ENCODE results near the gene SMIM8. TPM values are rescaled to one million over a fixed set of nuclear protein-coding genes. Genes with fewer than 3 reads are reported as not detected.

SMIM8 gene, protein sequence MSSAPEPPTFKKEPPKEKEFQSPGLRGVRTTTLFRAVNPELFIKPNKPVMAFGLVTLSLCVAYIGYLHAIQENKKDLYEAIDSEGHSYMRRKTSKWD
- total RNA-seq (2012; rRNA removed) (3.6 and 5.3 TPM in 2 replicates), polyA plus RNA-seq (2012; rRNA removed) (2.0 and 2.7 TPM in 2 replicates), Bru-seq, nascent RNA (percentile 61 among the genes with signal in this experiment), BruChase-seq, experiment 1, labeled RNA remaining after a 6-hour chase (percentile 62 among the genes with signal in this experiment), BruChase-seq, experiment 2, labeled RNA remaining after a 2-hour chase (percentile 78 among the genes with signal in this experiment)
- polyA plus RNA-seq (2012; cell fraction: cytosol; rRNA removed) = 0.29 and 0.94 TPM in 2 replicates
- polyA plus RNA-seq (2012; cell fraction: nucleus; rRNA removed; ENCODE audit: low replicate concordance) = 1.2 and 4.6 TPM in 2 replicates
- long read RNA-seq, partial matches to known transcripts = 0 of 3 reads
- long read RNA-seq, other reads (novel, unspliced or antisense) = 1 of 3 reads

DNA sequence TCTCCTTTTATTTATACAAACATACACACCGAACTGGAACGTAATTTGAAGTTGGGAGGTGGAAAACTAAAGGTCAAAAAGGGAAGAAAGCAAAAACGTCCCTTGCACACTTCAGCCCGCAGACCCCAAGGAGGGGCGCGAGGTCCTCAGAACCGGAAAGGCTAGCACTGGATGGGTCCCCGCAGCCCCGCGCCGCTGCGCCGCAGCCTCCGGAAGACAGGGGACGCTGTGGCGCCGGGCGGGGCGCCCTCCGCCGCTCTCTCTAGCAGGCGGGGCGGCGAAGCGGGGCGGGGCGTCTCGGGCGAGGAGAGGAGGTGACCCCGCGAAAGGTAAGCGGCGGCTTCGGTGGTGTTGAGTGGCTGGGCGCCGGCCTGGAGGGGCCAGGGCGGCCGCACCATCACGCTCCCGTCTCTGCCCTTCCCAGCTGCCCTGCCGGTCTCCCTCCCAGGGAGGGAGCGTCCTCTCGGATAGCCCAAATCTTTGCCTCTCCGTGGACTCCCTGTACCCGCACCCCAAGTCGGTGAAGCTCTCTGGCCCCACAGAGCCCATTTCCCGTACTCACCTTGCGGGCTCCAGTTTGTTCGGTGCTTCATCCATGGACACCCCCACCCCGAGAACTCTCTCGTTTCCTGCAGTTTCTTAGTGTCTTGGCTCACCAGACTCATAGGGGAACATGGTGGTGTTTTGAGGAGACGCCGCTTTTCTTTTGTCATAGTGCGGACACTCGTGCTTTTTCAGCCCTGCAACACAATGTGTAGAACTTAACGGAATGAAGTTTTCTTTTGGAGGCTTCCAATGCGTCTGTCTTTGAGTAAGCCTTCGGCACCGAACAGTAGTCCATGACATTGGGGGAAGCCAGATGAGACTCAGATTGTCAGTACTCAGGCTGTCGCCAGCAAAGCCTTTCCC lies at the start of gene SMIM8:
SMIM8 (plus strand) TSS at position 285 of the 909 bp plus-strand sequence. CDS start 14,444 bp downstream, outside the sequence.
- peak within 1 kb of the TSS; percentile 54; the same call in 1 of the 2 replicates for H4K91ac ChIP-seq (ENCODE audit: insufficient read depth, low read depth, low read length)
- H3K23ac ChIP-seq (ENCODE audit: low read depth, low read length) = peak within 1 kb of the TSS; percentile 60; the same call in 1 of the 2 replicates
- peak within 1 kb of the TSS; percentile 91 for H3K4me3 ChIP-seq (ENCODE audit: insufficient read depth, low read depth, low read length)
- no peak within 1 kb of the TSS for H2BK20ac ChIP-seq (ENCODE audit: low read depth, low read length)
- no peaks in the 10 kb centered on the region for H3K27me3 ChIP-seq (ENCODE audit: control insufficient read depth, insufficient read depth, low read length)
- CTCF ChIA-PET = interaction anchor here (0.6 to 0.7 kb wide), 5 partner anchors 13 to 1154 kb away, joined by 3 to 4 read pairs (median 3); no protein-coding TSS in a partner anchor
- in situ Hi-C loops (cut with MboI; ENCODE audit: low sequenced_read_pairs) (no loop called here), intact Hi-C loops (cut with micrococcal nuclease) (loop anchor here (5.0 kb wide), 1 partner anchor 185 kb away; no protein-coding TSS in a partner anchor), dilution Hi-C loops (cut with HindIII; ENCODE audit: low sequenced_read_pairs, unreplicated experiment) (no loop called here)
- peak within 1 kb of the TSS; percentile 68 for H3K9ac ChIP-seq (ENCODE audit: low read depth, low read length)
- H2AFZ ChIP-seq (replicated peaks; ENCODE audit: low read length, poor library complexity) = peak within 1 kb of the TSS; percentile 99
- peak within 1 kb of the TSS; percentile 72; the same call in 1 of the 2 replicates for H3K56ac ChIP-seq (ENCODE audit: extremely low read depth, insufficient read depth, low read length)
- peaks cover 7 to 12% of the 10 kb centered on the region in 2 experiments; a peak in 3 of 4 replicates for H3K79me1 ChIP-seq (ENCODE audit: low read depth in 1 of 2, low read length in 2 of 2)
- no peaks in the 10 kb centered on the region for H3K9me3 ChIP-seq (ENCODE audit: control insufficient read depth, insufficient read depth, low read length)
- 3% methylated on average over 7 of the region's 60 CpGs; no CpG with 5 or more reads in 1 of the 2 experiments for WGBS, 2 experiments (ENCODE audit: extremely low coverage in 2 of 2, insufficient read length in 1 of 2)
- no peak within 1 kb of the TSS for H2BK15ac ChIP-seq (ENCODE audit: low read depth, low read length)
- H2BK5ac ChIP-seq (ENCODE audit: low read depth, low read length, poor library complexity, severe bottlenecking) = peak within 1 kb of the TSS; percentile 10
- H4K8ac ChIP-seq (ENCODE audit: low read depth in 2 of 2, low read length in 2 of 2) = peak within 1 kb of the TSS; percentile 67 to 96
- BruUV-seq (replicated peaks) = no TSS peak
- no peak within 1 kb of the TSS for H2BK120ac ChIP-seq (ENCODE audit: low read depth, low read length)
- H2AK9ac ChIP-seq (replicated peaks; ENCODE audit: low read depth, low read length, poor library complexity) = peak within 1 kb of the TSS; percentile 56
- peak within 1 kb of the TSS; percentile 36 for H3K4ac ChIP-seq (ENCODE audit: low read depth, low read length)
- POLR2A ChIA-PET (ENCODE audit: unreplicated experiment) = no interaction called here
- H3K27ac ChIP-seq (ENCODE audit: insufficient read depth, low read length) = peak within 1 kb of the TSS; percentile 26; the same call in 1 of the 2 replicates
- peak within 1 kb of the TSS; percentile 92 for H3K4me2 ChIP-seq (ENCODE audit: low read depth, low read length)
- H4K20me1 ChIP-seq (ENCODE audit: insufficient read depth, low read length) = no peaks in the 10 kb centered on the region
- ATAC-seq (ENCODE audit: low read depth) = peak; percentile 100
- no peaks in the 10 kb centered on the region for H3K36me3 ChIP-seq (ENCODE audit: control insufficient read depth, insufficient read depth, low read length)
- H3K4me1 ChIP-seq (ENCODE audit: control insufficient read depth, insufficient read depth, low read length) = no peaks in the 10 kb centered on the region
- no peak within 1 kb of the TSS for H3K18ac ChIP-seq (ENCODE audit: low read depth, low read length)
- DNase-seq = peak; percentile 58
- peak within 1 kb of the TSS; percentile 62; the same call in 1 of the 2 replicates for H4K5ac ChIP-seq (ENCODE audit: low read depth, low read length)
- H3K9me1 ChIP-seq (ENCODE audit: insufficient read depth, low read length) = no peaks in the 10 kb centered on the region; the same call in 1 of the 2 replicates
- H2AK5ac ChIP-seq (ENCODE audit: low read depth, low read length) = no peak within 1 kb of the TSS
- H3K14ac ChIP-seq (replicated peaks; ENCODE audit: low read depth, low read length) = peak within 1 kb of the TSS; percentile 23
- TF ChIP-seq SMC3 (IDR thresholded peaks at IDR 0.05; ENCODE audit: low read depth, low read length) = peak; percentile 29
- no peak for TF ChIP-seq MAFK (IDR thresholded peaks at IDR 0.05; ENCODE audit: low read depth, low read length)
- TF ChIP-seq RFX5 (IDR thresholded peaks at IDR 0.05; ENCODE audit: low read depth, low read length) = no peak
- TF ChIP-seq RCOR1 (IDR thresholded peaks at IDR 0.05; ENCODE audit: insufficient replicate concordance, low read length) = no peak
- TF ChIP-seq NFE2L2 (IDR thresholded peaks at IDR 0.05; ENCODE audit: low read depth, low read length) = no peak
- TF ChIP-seq, protein P1, sequence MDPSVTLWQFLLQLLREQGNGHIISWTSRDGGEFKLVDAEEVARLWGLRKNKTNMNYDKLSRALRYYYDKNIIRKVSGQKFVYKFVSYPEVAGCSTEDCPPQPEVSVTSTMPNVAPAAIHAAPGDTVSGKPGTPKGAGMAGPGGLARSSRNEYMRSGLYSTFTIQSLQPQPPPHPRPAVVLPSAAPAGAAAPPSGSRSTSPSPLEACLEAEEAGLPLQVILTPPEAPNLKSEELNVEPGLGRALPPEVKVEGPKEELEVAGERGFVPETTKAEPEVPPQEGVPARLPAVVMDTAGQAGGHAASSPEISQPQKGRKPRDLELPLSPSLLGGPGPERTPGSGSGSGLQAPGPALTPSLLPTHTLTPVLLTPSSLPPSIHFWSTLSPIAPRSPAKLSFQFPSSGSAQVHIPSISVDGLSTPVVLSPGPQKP (IDR thresholded peaks at IDR 0.05; ENCODE audit: borderline replicate concordance, low read depth, low read length) = no peak
- peak; percentile 28; the same call in 1 of the 2 replicates for TF ChIP-seq RAD21 (IDR thresholded peaks at IDR 0.05; ENCODE audit: low read length)
- TF ChIP-seq, protein P2, sequence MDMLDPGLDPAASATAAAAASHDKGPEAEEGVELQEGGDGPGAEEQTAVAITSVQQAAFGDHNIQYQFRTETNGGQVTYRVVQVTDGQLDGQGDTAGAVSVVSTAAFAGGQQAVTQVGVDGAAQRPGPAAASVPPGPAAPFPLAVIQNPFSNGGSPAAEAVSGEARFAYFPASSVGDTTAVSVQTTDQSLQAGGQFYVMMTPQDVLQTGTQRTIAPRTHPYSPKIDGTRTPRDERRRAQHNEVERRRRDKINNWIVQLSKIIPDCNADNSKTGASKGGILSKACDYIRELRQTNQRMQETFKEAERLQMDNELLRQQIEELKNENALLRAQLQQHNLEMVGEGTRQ (IDR thresholded peaks at IDR 0.05; ENCODE audit: low read depth, low read length) = no peak
- TF ChIP-seq FOS (IDR thresholded peaks at IDR 0.05; ENCODE audit: low read depth, low read length) = no peak
- TF ChIP-seq, protein P3, sequence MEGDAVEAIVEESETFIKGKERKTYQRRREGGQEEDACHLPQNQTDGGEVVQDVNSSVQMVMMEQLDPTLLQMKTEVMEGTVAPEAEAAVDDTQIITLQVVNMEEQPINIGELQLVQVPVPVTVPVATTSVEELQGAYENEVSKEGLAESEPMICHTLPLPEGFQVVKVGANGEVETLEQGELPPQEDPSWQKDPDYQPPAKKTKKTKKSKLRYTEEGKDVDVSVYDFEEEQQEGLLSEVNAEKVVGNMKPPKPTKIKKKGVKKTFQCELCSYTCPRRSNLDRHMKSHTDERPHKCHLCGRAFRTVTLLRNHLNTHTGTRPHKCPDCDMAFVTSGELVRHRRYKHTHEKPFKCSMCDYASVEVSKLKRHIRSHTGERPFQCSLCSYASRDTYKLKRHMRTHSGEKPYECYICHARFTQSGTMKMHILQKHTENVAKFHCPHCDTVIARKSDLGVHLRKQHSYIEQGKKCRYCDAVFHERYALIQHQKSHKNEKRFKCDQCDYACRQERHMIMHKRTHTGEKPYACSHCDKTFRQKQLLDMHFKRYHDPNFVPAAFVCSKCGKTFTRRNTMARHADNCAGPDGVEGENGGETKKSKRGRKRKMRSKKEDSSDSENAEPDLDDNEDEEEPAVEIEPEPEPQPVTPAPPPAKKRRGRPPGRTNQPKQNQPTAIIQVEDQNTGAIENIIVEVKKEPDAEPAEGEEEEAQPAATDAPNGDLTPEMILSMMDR (conservative IDR thresholded peaks at IDR 0.05; ENCODE audit: low read depth, low read length) = peak; percentile 97

Measured in IMR-90 (cell line).